ENCODE data around the gene CHMP4A. TPM values are rescaled to one million over a fixed set of nuclear protein-coding genes. Genes with fewer than 3 reads are reported as not detected.
A peak's percentile ranks its signal among the peaks of the same experiment; 100 is the strongest.

Gene CHMP4A
- total and polyA plus RNA-seq, 4 experiments from 2014 or later, result 99.3 to 194 (median 133) TPM

- H3K27ac Mint-ChIP-seq, result peak overlapping the region; percentile 1 to 95 (median 49)
- H3K27me3 ChIP-seq (ENCODE audit: insufficient read depth, low read length), result no peaks in the 10 kb centered on the region
Observed at GRCh38 chr14:24238123-24238522, 24.8 kb upstream of the CHMP4A start.

DNA sequence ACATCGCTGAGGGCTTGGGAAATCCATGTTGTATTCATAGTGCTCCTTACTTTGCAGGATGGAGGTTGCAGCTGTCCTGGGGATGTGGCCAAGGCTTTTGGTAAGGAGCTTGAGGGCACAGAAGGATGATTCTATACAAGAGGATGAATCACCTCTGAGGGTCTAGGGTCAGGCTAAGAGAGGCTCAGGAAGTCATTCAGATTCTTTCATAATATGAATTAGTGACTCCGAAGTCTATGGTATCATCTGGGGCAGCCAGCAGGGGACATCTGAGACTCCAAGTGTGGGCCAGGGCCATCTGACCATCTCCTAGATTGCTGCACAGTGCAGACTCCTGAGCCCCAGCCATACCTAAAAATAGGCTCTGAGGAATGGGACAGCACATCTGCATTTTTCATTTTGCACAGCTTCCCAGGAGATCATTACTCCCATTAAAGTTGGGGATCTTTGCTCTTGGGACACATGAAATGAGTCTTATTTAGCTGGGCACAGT, 24.2 kb upstream of the CHMP4A start:
- Mint-ChIP-seq H3K4me1 (peaks cover 54 to 95% (median 75%) of the 10 kb centered on the region in 4 donors), H3K4me3 (peak overlapping the region in 1 of 8 donors; percentile 36), H3K27ac (peak overlapping the region in 6 of 7 donors; percentile 0 to 95 (median 50)), H3K27me3 (no peaks in the 10 kb centered on the region), H3K36me3 (peaks cover 48 to 85% of the 10 kb centered on the region in 2 donors), H3K9me3 (no peaks in the 10 kb centered on the region)
- DNase-seq, result no peak
- Histone ChIP-seq H3K27ac (ENCODE audit: low read depth, low read length) (no peak overlapping the region), H3K27me3 (ENCODE audit: insufficient read depth, low read length) (no peaks in the 10 kb centered on the region), H3K36me3 (ENCODE audit: insufficient read depth, low read length) (peaks cover 68% of the 10 kb centered on the region), H3K4me3 (ENCODE audit: low read length in 2 of 2) (no peak overlapping the region), H3K9me3 (ENCODE audit: control insufficient read depth in 1 of 2, low read length in 2 of 2) (no peaks in the 10 kb centered on the region), H3K4me1 (ENCODE audit: insufficient read depth, low read length) (peaks cover 63% of the 10 kb centered on the region)
- intact Hi-C loops (cut with micrococcal nuclease), result no loop called here
- ChIA-PET CTCF (ENCODE audit: partially characterized antibody) (interaction anchor here (0.9 to 25.6 kb wide), 4 partner anchors 18 to 68 kb away, joined by 3 to 556 read pairs (median 4); partner anchors contain the start of genes CIDEB, DHRS1, LTB4R and LTB4R2), POLR2A (ENCODE audit: partially characterized antibody) (interaction anchor here (0.7 to 7.6 kb wide), 11 partner anchors 9 to 204 kb away, joined by 3 to 88 read pairs (median 4); partner anchors contain the start of genes CHMP4A, DCAF11, IPO4 and MDP1)

More at GRCh38 chr14:24238123-24238522, 24.8 kb upstream of the CHMP4A start:
- no peaks in the 10 kb centered on the region for H3K9me3 ChIP-seq (ENCODE audit: control insufficient read depth in 1 of 2, low read length in 2 of 2)
- DNase-seq, result no peak
- peaks cover 68% of the 10 kb centered on the region for H3K36me3 ChIP-seq (ENCODE audit: insufficient read depth, low read length)
- ChIA-PET CTCF (ENCODE audit: partially characterized antibody) (interaction anchor here (0.9 to 25.6 kb wide), 3 partner anchors 22 to 67 kb away, joined by 3 to 556 read pairs (median 5); partner anchors contain the start of genes CIDEB, DHRS1, LTB4R and LTB4R2), POLR2A (ENCODE audit: partially characterized antibody) (interaction anchor here (0.7 to 7.6 kb wide), 12 partner anchors 13 to 204 kb away, joined by 3 to 88 read pairs (median 4); partner anchors contain the start of genes CHMP4A, DCAF11, DHRS1 and IPO4)
- no peak overlapping the region for H3K27ac ChIP-seq (ENCODE audit: low read depth, low read length)
- H3K27me3 Mint-ChIP-seq, result no peaks in the 10 kb centered on the region
- H3K36me3 Mint-ChIP-seq, result peaks cover 48 to 82% of the 10 kb centered on the region in 2 donors
- peak overlapping the region in 4 of 8 donors; percentile 1 to 36 (median 16) for H3K4me3 Mint-ChIP-seq
- H3K4me1 ChIP-seq (ENCODE audit: insufficient read depth, low read length), result peaks cover 59% of the 10 kb centered on the region
- peaks cover 51 to 95% (median 75%) of the 10 kb centered on the region in 4 donors for H3K4me1 Mint-ChIP-seq
- intact Hi-C loops (cut with micrococcal nuclease), result no loop called here
- no peaks in the 10 kb centered on the region for H3K9me3 Mint-ChIP-seq
- H3K4me3 ChIP-seq (ENCODE audit: low read length in 2 of 2), result no peak overlapping the region

- H3K4me3 ChIP-seq (ENCODE audit: low read length in 2 of 2), result no peak overlapping the region
- intact Hi-C loops (cut with micrococcal nuclease), result no loop called here
- peak overlapping the region; percentile 0 to 95 (median 57) for H3K27ac Mint-ChIP-seq
- H3K4me1 ChIP-seq (ENCODE audit: insufficient read depth, low read length), result peaks cover 62% of the 10 kb centered on the region
- peaks cover 56 to 95% (median 74%) of the 10 kb centered on the region in 4 donors for H3K4me1 Mint-ChIP-seq
- no peak for DNase-seq
- no peaks in the 10 kb centered on the region for H3K27me3 Mint-ChIP-seq
- ChIA-PET CTCF (ENCODE audit: partially characterized antibody) (interaction anchor here (1.4 to 25.6 kb wide), 2 partner anchors 17 to 69 kb away, joined by 3 to 556 read pairs; partner anchors contain the start of genes CIDEB, DHRS1, LTB4R and LTB4R2), POLR2A (ENCODE audit: partially characterized antibody) (interaction anchor here (1.3 to 7.6 kb wide), 6 partner anchors 10 to 90 kb away, joined by 3 to 88 read pairs (median 8); partner anchors contain the start of genes CHMP4A, IPO4, MDP1 and PSME2)
- no peaks in the 10 kb centered on the region for H3K9me3 Mint-ChIP-seq
- H3K4me3 Mint-ChIP-seq, result no peak overlapping the region
- H3K36me3 Mint-ChIP-seq, result peaks cover 48 to 83% of the 10 kb centered on the region in 2 donors
- H3K36me3 ChIP-seq (ENCODE audit: insufficient read depth, low read length), result peaks cover 68% of the 10 kb centered on the region
- no peaks in the 10 kb centered on the region for H3K9me3 ChIP-seq (ENCODE audit: control insufficient read depth in 1 of 2, low read length in 2 of 2)
- no peaks in the 10 kb centered on the region for H3K27me3 ChIP-seq (ENCODE audit: insufficient read depth, low read length)
- H3K27ac ChIP-seq (ENCODE audit: low read depth, low read length), result no peak overlapping the region
Observed at GRCh38 chr14:24236689-24237462, 23.6 kb upstream of the CHMP4A start.

DNA sequence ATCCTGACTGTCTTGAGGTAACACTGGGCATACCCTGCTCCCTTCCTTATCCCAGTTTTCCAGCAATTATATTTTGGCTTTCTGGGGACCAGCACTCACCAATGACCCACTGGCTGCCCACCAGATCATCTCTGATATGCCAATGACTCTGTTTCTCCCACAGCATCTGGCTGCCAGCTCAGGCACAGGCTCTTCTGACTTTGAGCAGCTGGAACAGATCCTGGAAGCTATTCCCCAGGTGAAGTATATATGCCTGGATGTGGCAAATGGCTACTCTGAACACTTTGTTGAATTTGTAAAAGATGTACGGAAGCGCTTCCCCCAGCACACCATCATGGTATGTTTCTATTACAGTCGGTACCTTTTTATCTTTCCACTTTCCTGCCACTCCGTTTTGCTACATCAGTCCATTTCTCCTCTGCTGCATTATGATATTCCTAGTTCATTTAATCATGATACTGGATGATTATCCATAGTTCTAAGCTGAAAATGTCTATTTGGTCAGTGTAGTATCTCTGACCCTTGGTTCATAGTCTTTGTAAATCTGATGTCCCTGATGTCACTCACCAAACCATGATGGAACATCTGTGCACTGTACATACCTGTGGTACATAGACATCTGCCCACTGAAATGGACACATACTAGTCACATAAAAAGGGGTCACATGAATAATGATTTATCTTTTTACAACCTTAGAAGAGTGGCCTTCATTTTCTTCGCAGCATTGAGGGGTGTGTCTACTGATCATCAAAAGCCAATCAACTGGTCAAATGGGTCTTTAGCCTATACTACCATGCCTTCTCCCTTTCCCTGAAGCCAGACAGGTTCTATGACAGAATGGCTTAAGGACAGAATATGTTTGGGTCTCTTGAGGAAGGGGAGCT, 22.8 kb upstream of the CHMP4A start:
- peaks cover 48 to 86% of the 10 kb centered on the region in 2 donors for H3K36me3 Mint-ChIP-seq
- no peaks in the 10 kb centered on the region for H3K27me3 Mint-ChIP-seq
- peak overlapping the region in 6 of 7 donors; percentile 53 to 95 (median 70) for H3K27ac Mint-ChIP-seq
- H3K4me3 ChIP-seq (ENCODE audit: low read length in 2 of 2), result no peak overlapping the region
- H3K27ac ChIP-seq (ENCODE audit: low read depth, low read length), result peak overlapping the region; percentile 18
- peaks cover 61% of the 10 kb centered on the region for H3K4me1 ChIP-seq (ENCODE audit: insufficient read depth, low read length)
- DNase-seq, result no peak
- CTCF ChIA-PET (ENCODE audit: partially characterized antibody), result interaction anchor here (1.4 to 25.6 kb wide), 4 partner anchors 16 to 98 kb away, joined by 3 to 556 read pairs (median 7); partner anchors contain the start of genes CIDEB, DHRS1, LTB4R and LTB4R2
- H3K4me1 Mint-ChIP-seq, result peaks cover 60 to 100% (median 74%) of the 10 kb centered on the region in 4 donors
- no peaks in the 10 kb centered on the region for H3K27me3 ChIP-seq (ENCODE audit: insufficient read depth, low read length)
- intact Hi-C loops (cut with micrococcal nuclease), result no loop called here
- H3K9me3 Mint-ChIP-seq, result no peaks in the 10 kb centered on the region
- POLR2A ChIA-PET (ENCODE audit: partially characterized antibody), result interaction anchor here (0.9 to 7.6 kb wide), 9 partner anchors 11 to 194 kb away, joined by 3 to 88 read pairs (median 4); partner anchors contain the start of genes CBLN3, CHMP4A, DCAF11 and IPO4
- H3K36me3 ChIP-seq (ENCODE audit: insufficient read depth, low read length), result peaks cover 66% of the 10 kb centered on the region
- H3K4me3 Mint-ChIP-seq, result peak overlapping the region in 3 of 8 donors; percentile 13 to 39 (median 17)
- no peaks in the 10 kb centered on the region for H3K9me3 ChIP-seq (ENCODE audit: control insufficient read depth in 1 of 2, low read length in 2 of 2)

GRCh38 chr14:24234095-24235005, 21.1 kb upstream of the CHMP4A start:
- peaks cover 37 to 69% of the 10 kb centered on the region in 2 donors for H3K36me3 Mint-ChIP-seq
- Histone ChIP-seq H3K27ac (ENCODE audit: low read depth, low read length) (peak overlapping the region; percentile 88), H3K4me1 (ENCODE audit: insufficient read depth, low read length) (peaks cover 50% of the 10 kb centered on the region), H3K4me3 (ENCODE audit: low read length in 2 of 2) (no peak overlapping the region), H3K9me3 (ENCODE audit: control insufficient read depth in 1 of 2, low read length in 2 of 2) (no peaks in the 10 kb centered on the region), H3K36me3 (ENCODE audit: insufficient read depth, low read length) (peaks cover 49% of the 10 kb centered on the region), H3K27me3 (ENCODE audit: insufficient read depth, low read length) (no peaks in the 10 kb centered on the region)
- POLR2A ChIA-PET (ENCODE audit: partially characterized antibody), result interaction anchor here (0.9 to 7.6 kb wide), 14 partner anchors 8 to 196 kb away, joined by 3 to 88 read pairs (median 6); partner anchors contain the start of genes CBLN3, CHMP4A, CIDEB and DCAF11
- CTCF ChIA-PET (ENCODE audit: partially characterized antibody), result interaction anchor here (0.9 to 25.6 kb wide), 6 partner anchors 8 to 197 kb away, joined by 4 to 556 read pairs (median 7); partner anchors contain the start of genes CIDEB, DHRS1, LTB4R and LTB4R2
- no peaks in the 10 kb centered on the region for H3K9me3 Mint-ChIP-seq
- H3K27me3 Mint-ChIP-seq, result no peaks in the 10 kb centered on the region
- H3K27ac Mint-ChIP-seq, result peak overlapping the region; percentile 53 to 95 (median 79)
- peak in 1 of 5 donors; percentile 37 for DNase-seq
- intact Hi-C loops (cut with micrococcal nuclease), result no loop called here
- peaks cover 48 to 85% (median 60%) of the 10 kb centered on the region in 4 donors for H3K4me1 Mint-ChIP-seq
- peak overlapping the region; percentile 12 to 99 (median 98) for H3K4me3 Mint-ChIP-seq

All from CD4-positive, alpha-beta memory T cell (primary cell).